GM23338 (cell line): ENCODE measurements around the gene SEMA4A.

Experiments
- CREB1 ChIP-seq: fragments of 250-450 bp; sonication (Bioruptor Pico); IDR thresholded peaks from 2 replicates; pipeline ENCODE4 v1.5.0; 2020; ENCODE audit warnings: low read depth, mild to moderate bottlenecking, moderate library complexity
- CTCF ChIP-seq, 2 experiments: fragments of 200-600 bp in 1 of 2; sonication (generic) in 1 of 2; conservative IDR thresholded peaks; 2 replicates each; pipeline versions ENCODE4 v1.5.1 to v1.6.1; 2016 to 2017; ENCODE audit warnings: antibody characterized with exemption in 2 of 2, low read depth in 2 of 2, mild to moderate bottlenecking in 2 of 2, moderate library complexity in 1 of 2
- ETS1 ChIP-seq: IDR thresholded peaks from 2 replicates; pipeline ENCODE4 v1.6.1; 2016; ENCODE audit warnings: antibody characterized with exemption
- EZH2 ChIP-seq: fragments of 200-600 bp; sonication (generic); IDR thresholded peaks from one replicate; pipeline ENCODE4 v1.8.0; 2017; ENCODE audit warnings: antibody characterized with exemption, mild to moderate bottlenecking, low read depth; ENCODE audit not compliant: unreplicated experiment
- EZH2phosphoT487 ChIP-seq: fragments of 200-600 bp; sonication (generic); IDR thresholded peaks from one replicate; pipeline ENCODE4 v1.8.1; 2018; ENCODE audit warnings: antibody characterized with exemption; ENCODE audit not compliant: unreplicated experiment
- JUNB ChIP-seq: IDR thresholded peaks from one replicate; pipeline ENCODE4 v1.6.1; 2016; ENCODE audit warnings: antibody characterized with exemption; ENCODE audit not compliant: unreplicated experiment
- NANOG ChIP-seq: IDR thresholded peaks from 2 replicates; pipeline ENCODE4 v1.6.1; 2016; ENCODE audit warnings: antibody characterized with exemption, borderline replicate concordance
- POLR2AphosphoS5 ChIP-seq: IDR thresholded peaks from 2 replicates; pipeline ENCODE4 v1.6.1; 2016; ENCODE audit warnings: antibody characterized with exemption, low read depth
- REST ChIP-seq: IDR thresholded peaks from one replicate; pipeline ENCODE4 v1.6.1; 2018; ENCODE audit warnings: antibody characterized with exemption; ENCODE audit not compliant: unreplicated experiment
- STAT1 ChIP-seq: IDR thresholded peaks from one replicate; pipeline ENCODE4 v1.6.1; 2016; ENCODE audit warnings: antibody characterized with exemption; ENCODE audit not compliant: unreplicated experiment
- ZNF114 ChIP-seq: fragments of 250-450 bp; sonication (Bioruptor Pico); IDR thresholded peaks from 2 replicates; pipeline ENCODE4 v1.5.0; 2020; ENCODE audit warnings: mild to moderate bottlenecking, moderate library complexity
- ZNF331 ChIP-seq: fragments of 250-450 bp; sonication (Bioruptor Pico); IDR thresholded peaks from 2 replicates; pipeline ENCODE4 v1.5.0; 2020; ENCODE audit warnings: low read depth, mild to moderate bottlenecking, moderate library complexity

GRCh38 chr1:156165083-156165482 is 11.7 kb downstream of the SEMA4A start:
- TF ChIP-seq EZH2phosphoT487: no peak
- TF ChIP-seq CTCF (conservative IDR thresholded peaks at IDR 0.05; ENCODE audit: low read depth in 2 of 2): no peak
- TF ChIP-seq EZH2: no peak
- no peak for TF ChIP-seq POLR2AphosphoS5
- no peak for TF ChIP-seq REST
- no peak for TF ChIP-seq CREB1 (CRISPR knock-in tag)
- TF ChIP-seq ZNF114: no peak
- TF ChIP-seq STAT1: no peak
- TF ChIP-seq JUNB: no peak
- TF ChIP-seq ZNF331 (CRISPR knock-in tag): no peak
- TF ChIP-seq NANOG: no peak
- no peak for TF ChIP-seq ETS1
